ENCODE measurements around the gene ZNF483. TPM values are rescaled to one million over a fixed set of nuclear protein-coding genes. Genes with fewer than 3 reads are reported as not detected.
"Not testable (repeated sequence)": the region's sequence is repeated elsewhere in the genome, so short reads cannot be mapped to it uniquely, and the experiment has no call there.

Gene ZNF483
- total and polyA plus RNA-seq, 4 donors: 1.2 to 21.8 (median 14.6) TPM; not detected in 1

- Histone ChIP-seq H3K4me3 (ENCODE audit: low read length in 2 of 2) (no peak overlapping the region), H3K9me3 (ENCODE audit: control insufficient read depth, low read length) (peaks cover 6% of the 10 kb centered on the region), H3K36me3 (ENCODE audit: control insufficient read depth in 1 of 2, insufficient read depth in 2 of 2, low read length in 1 of 2) (peaks cover 0 to 5% of the 10 kb centered on the region in 2 donors), H3K4me1 (ENCODE audit: control insufficient read depth in 1 of 2, insufficient read depth in 2 of 2, low read length in 2 of 2) (peaks cover 0 to 2% of the 10 kb centered on the region in 2 donors), H3K27me3 (ENCODE audit: control insufficient read depth in 1 of 2, insufficient read depth in 2 of 2, low read length in 1 of 2) (no peaks in the 10 kb centered on the region), H3K27ac (ENCODE audit: low read depth in 1 of 2, low read length in 2 of 2) (no peak overlapping the region)
- ATAC-seq (ENCODE audit: low FRiP score): no peak
- WGBS, 2 donors: 91 to 95% methylated on average over 2 of the region's 2 CpGs
- intact Hi-C loops (cut with DNase I): no loop called here
- DNase-seq: no peak
Observed at GRCh38 chr9:111527347-111527746, 2.4 kb downstream of the ZNF483 start.

GRCh38 chr9:111529787-111530186 is 4.8 kb downstream of the ZNF483 start:
- 40 to 43% methylated on average over 2 of the region's 2 CpGs for WGBS, 2 donors
- peaks cover 0 to 2% of the 10 kb centered on the region in 2 donors for H3K4me1 ChIP-seq (ENCODE audit: control insufficient read depth in 1 of 2, insufficient read depth in 2 of 2, low read length in 2 of 2)
- no peak for DNase-seq
- H3K4me3 ChIP-seq (ENCODE audit: low read length in 2 of 2): no peak overlapping the region
- no peaks in the 10 kb centered on the region for H3K27me3 ChIP-seq (ENCODE audit: control insufficient read depth in 1 of 2, insufficient read depth in 2 of 2, low read length in 1 of 2)
- no peak overlapping the region for H3K27ac ChIP-seq (ENCODE audit: low read depth in 1 of 2, low read length in 2 of 2)
- peaks cover 7 to 9% of the 10 kb centered on the region in 2 donors for H3K36me3 ChIP-seq (ENCODE audit: control insufficient read depth in 1 of 2, insufficient read depth in 2 of 2, low read length in 1 of 2)
- no peak for ATAC-seq (ENCODE audit: low FRiP score)
- peaks cover 11% of the 10 kb centered on the region for H3K9me3 ChIP-seq (ENCODE audit: control insufficient read depth, low read length)
- intact Hi-C loops (cut with DNase I): no loop called here

- H3K9me3 ChIP-seq (ENCODE audit: control insufficient read depth, low read length): peaks cover 17% of the 10 kb centered on the region
- no peak for ATAC-seq (ENCODE audit: low FRiP score)
- H3K27me3 ChIP-seq (ENCODE audit: control insufficient read depth in 1 of 2, insufficient read depth in 2 of 2, low read length in 1 of 2): no peaks in the 10 kb centered on the region
- H3K36me3 ChIP-seq (ENCODE audit: control insufficient read depth in 1 of 2, insufficient read depth in 2 of 2, low read length in 1 of 2): peaks cover 8 to 11% of the 10 kb centered on the region in 2 donors
- 97 to 98% methylated on average over 4 of the region's 4 CpGs for WGBS, 2 donors
- intact Hi-C loops (cut with DNase I): no loop called here
- H3K4me1 ChIP-seq (ENCODE audit: control insufficient read depth in 1 of 2, insufficient read depth in 2 of 2, low read length in 2 of 2): no peaks in the 10 kb centered on the region
- DNase-seq: no peak
- no peak overlapping the region for H3K27ac ChIP-seq (ENCODE audit: low read depth in 1 of 2, low read length in 2 of 2)
- no peak overlapping the region for H3K4me3 ChIP-seq (ENCODE audit: low read length in 2 of 2)
Observed at GRCh38 chr9:111531716-111532115, 6.7 kb downstream of the ZNF483 start.

- 83 to 87% methylated on average over 5 of the region's 5 CpGs for WGBS, 2 donors
- ATAC-seq (ENCODE audit: low FRiP score) (no peak), DNase-seq (no peak)
- Histone ChIP-seq H3K27me3 (ENCODE audit: control insufficient read depth in 1 of 2, insufficient read depth in 2 of 2, low read length in 1 of 2) (no peaks in the 10 kb centered on the region), H3K4me1 (ENCODE audit: control insufficient read depth in 1 of 2, insufficient read depth in 2 of 2, low read length in 2 of 2) (no peaks in the 10 kb centered on the region), H3K36me3 (ENCODE audit: control insufficient read depth in 1 of 2, insufficient read depth in 2 of 2, low read length in 1 of 2) (peaks cover 15 to 16% of the 10 kb centered on the region in 2 donors), H3K4me3 (ENCODE audit: low read length in 2 of 2) (no peak overlapping the region), H3K9me3 (ENCODE audit: control insufficient read depth, low read length) (peaks cover 22% of the 10 kb centered on the region), H3K27ac (ENCODE audit: low read depth in 1 of 2, low read length in 2 of 2) (no peak overlapping the region)
- intact Hi-C loops (cut with DNase I): no loop called here
Observed at GRCh38 chr9:111533099-111533790, 8.3 kb downstream of the ZNF483 start.

GRCh38 chr9:111542497-111543254 is 17.7 kb downstream of the ZNF483 start:
- no peak overlapping the region for H3K27ac ChIP-seq (ENCODE audit: low read depth in 1 of 2, low read length in 2 of 2)
- H3K4me3 ChIP-seq (ENCODE audit: low read length in 2 of 2): no peak overlapping the region
- ATAC-seq (ENCODE audit: low FRiP score): no peak
- no peaks in the 10 kb centered on the region for H3K27me3 ChIP-seq (ENCODE audit: control insufficient read depth in 1 of 2, insufficient read depth in 2 of 2, low read length in 1 of 2)
- peaks cover 14 to 23% of the 10 kb centered on the region in 2 donors for H3K36me3 ChIP-seq (ENCODE audit: control insufficient read depth in 1 of 2, insufficient read depth in 2 of 2, low read length in 1 of 2)
- DNase-seq: no peak
- no peaks in the 10 kb centered on the region for H3K4me1 ChIP-seq (ENCODE audit: control insufficient read depth in 1 of 2, insufficient read depth in 2 of 2, low read length in 2 of 2)
- intact Hi-C loops (cut with DNase I): no loop called here
- 94 to 96% methylated on average over 11 of the region's 11 CpGs for WGBS, 2 donors
- peaks cover 17% of the 10 kb centered on the region for H3K9me3 ChIP-seq (ENCODE audit: control insufficient read depth, low read length)

- no peak overlapping the region for H3K4me3 ChIP-seq (ENCODE audit: low read length in 2 of 2)
- 97 to 98% methylated on average over 2 of the region's 2 CpGs for WGBS, 2 donors
- DNase-seq: no peak
- no peak overlapping the region for H3K27ac ChIP-seq (ENCODE audit: low read depth in 1 of 2, low read length in 2 of 2)
- peaks cover 12% of the 10 kb centered on the region for H3K9me3 ChIP-seq (ENCODE audit: control insufficient read depth, low read length)
- no peaks in the 10 kb centered on the region for H3K4me1 ChIP-seq (ENCODE audit: control insufficient read depth in 1 of 2, insufficient read depth in 2 of 2, low read length in 2 of 2)
- H3K36me3 ChIP-seq (ENCODE audit: control insufficient read depth in 1 of 2, insufficient read depth in 2 of 2, low read length in 1 of 2): peaks cover 3 to 6% of the 10 kb centered on the region in 2 donors
- no peaks in the 10 kb centered on the region for H3K27me3 ChIP-seq (ENCODE audit: control insufficient read depth in 1 of 2, insufficient read depth in 2 of 2, low read length in 1 of 2)
- no peak for ATAC-seq (ENCODE audit: low FRiP score)
- intact Hi-C loops (cut with DNase I): no loop called here
Observed at GRCh38 chr9:111548623-111549022, 23.6 kb downstream of the ZNF483 start.

- H3K4me1 ChIP-seq (ENCODE audit: control insufficient read depth in 1 of 2, insufficient read depth in 2 of 2, low read length in 2 of 2); H3K36me3 ChIP-seq (ENCODE audit: control insufficient read depth in 1 of 2, insufficient read depth in 2 of 2, low read length in 1 of 2); intact Hi-C loops (cut with DNase I); DNase-seq; H3K27me3 ChIP-seq (ENCODE audit: control insufficient read depth in 1 of 2, insufficient read depth in 2 of 2, low read length in 1 of 2); H3K4me3 ChIP-seq (ENCODE audit: low read length in 2 of 2); ATAC-seq (ENCODE audit: low FRiP score); H3K27ac ChIP-seq (ENCODE audit: low read depth in 1 of 2, low read length in 2 of 2); H3K9me3 ChIP-seq (ENCODE audit: control insufficient read depth, low read length): not testable (repeated sequence)
- 93 to 98% methylated on average over 2 of the region's 2 CpGs for WGBS, 2 donors
Observed at GRCh38 chr9:111555425-111555824, 30.4 kb downstream of the ZNF483 start.

- 89% methylated on average over 7 of the region's 7 CpGs for WGBS, 2 donors
- Histone ChIP-seq H3K36me3 (ENCODE audit: control insufficient read depth in 1 of 2, insufficient read depth in 2 of 2, low read length in 1 of 2) (peaks cover 0 to 2% of the 10 kb centered on the region in 2 donors), H3K4me1 (ENCODE audit: control insufficient read depth in 1 of 2, insufficient read depth in 2 of 2, low read length in 2 of 2) (no peaks in the 10 kb centered on the region), H3K4me3 (ENCODE audit: low read length in 2 of 2) (no peak overlapping the region), H3K27me3 (ENCODE audit: control insufficient read depth in 1 of 2, insufficient read depth in 2 of 2, low read length in 1 of 2) (no peaks in the 10 kb centered on the region), H3K9me3 (ENCODE audit: control insufficient read depth, low read length) (peaks cover 8% of the 10 kb centered on the region), H3K27ac (ENCODE audit: low read depth in 1 of 2, low read length in 2 of 2) (no peak overlapping the region)
- DNase-seq (no peak), ATAC-seq (ENCODE audit: low FRiP score) (no peak)
- intact Hi-C loops (cut with DNase I): no loop called here
Observed at GRCh38 chr9:111559000-111559610, 34.1 kb downstream of the ZNF483 start.

All from aorta (tissue), 5 donors.